ENCODE data around the gene IQCE.

DNA sequence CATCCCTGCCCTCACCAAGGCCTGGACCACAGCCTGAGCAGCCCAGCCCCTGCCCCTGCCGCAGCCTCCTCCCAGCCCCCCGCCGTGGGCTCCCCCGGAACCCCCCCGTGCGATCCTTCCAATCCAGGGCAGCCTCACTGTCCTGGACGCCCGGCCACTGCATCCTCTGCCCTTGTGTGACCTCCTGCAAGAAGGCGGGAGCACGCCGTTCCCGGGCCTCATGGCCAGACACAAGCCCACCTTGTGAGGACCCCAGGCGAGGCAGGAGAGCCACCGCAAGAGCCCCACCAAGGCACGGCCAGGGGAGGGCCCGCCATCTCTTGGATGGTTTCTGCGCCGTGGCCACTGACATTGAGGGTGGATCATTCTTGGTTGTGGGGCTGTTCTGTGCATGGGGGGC lies 47.0 kb upstream of the IQCE start:
- TF ChIP-seq FOXK2 (IDR thresholded peaks at IDR 0.05) (no peak), FOXA1 (IDR thresholded peaks at IDR 0.05) (no peak), SP1 (IDR thresholded peaks at IDR 0.05) (no peak), TARDBP (IDR thresholded peaks at IDR 0.05) (no peak), NFRKB (IDR thresholded peaks at IDR 0.05) (no peak), ELF4 (IDR thresholded peaks at IDR 0.05) (no peak), BHLHE40 (IDR thresholded peaks at IDR 0.05; ENCODE audit: borderline replicate concordance) (no peak)
